HS-5 (cell line): ENCODE results near the gene ATP6V0C.
A peak's percentile ranks its signal among the peaks of the same experiment; 100 is the strongest.

Experiments
- DNase-seq: peaks from one replicate; pipeline ENCODE4 v3.0.0-alpha.2; 2012; ENCODE audit warnings: low read depth

ATP6V0C gene

GRCh38 chr16:2511996-2512734 is 1.6 kb upstream of the ATP6V0C start:
- no peak for DNase-seq

GRCh38 chr16:2512735-2513404 is 882 bp upstream of the ATP6V0C start:
- DNase-seq = no peak

- no peak for DNase-seq
Measured at GRCh38 chr16:2514333-2515179, 804 bp downstream of the ATP6V0C start.

DNA sequence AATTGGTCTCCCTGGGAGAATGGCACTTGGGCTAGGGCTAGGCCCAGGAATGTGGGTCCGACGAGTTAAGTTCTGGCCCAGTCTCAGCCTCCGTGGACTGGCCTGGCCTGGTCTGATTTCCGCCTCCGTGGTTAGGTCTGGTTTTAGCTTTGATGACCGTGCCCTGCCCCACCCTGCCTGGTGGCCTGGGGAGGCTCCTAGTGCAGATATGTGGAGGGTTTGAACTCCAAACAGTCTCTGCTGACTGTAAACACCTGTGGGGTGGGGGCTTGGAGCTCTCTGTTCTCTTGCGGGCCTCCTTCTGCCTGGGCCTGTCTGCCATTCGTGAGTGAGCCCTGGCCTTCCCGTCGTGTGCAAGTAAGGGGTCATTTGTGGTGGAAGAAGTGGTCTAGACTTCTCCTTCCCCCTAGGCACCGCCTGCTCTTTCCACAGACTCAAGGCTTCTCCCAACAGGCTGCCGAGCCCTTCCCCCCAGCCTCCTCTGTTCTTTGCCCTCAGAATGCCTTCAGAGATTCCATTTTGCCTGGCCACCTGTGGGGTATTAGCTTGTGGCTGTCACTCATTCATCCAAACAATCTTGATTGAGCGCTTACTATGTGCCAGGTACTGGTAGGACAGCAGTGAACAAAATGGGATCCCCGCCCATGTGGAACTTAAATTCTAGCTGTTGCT is 1.6 kb downstream of the ATP6V0C start:
- no peak for DNase-seq

GRCh38 chr16:2516391-2517240 is 2.9 kb downstream of the ATP6V0C start:
- no peak for DNase-seq

DNA sequence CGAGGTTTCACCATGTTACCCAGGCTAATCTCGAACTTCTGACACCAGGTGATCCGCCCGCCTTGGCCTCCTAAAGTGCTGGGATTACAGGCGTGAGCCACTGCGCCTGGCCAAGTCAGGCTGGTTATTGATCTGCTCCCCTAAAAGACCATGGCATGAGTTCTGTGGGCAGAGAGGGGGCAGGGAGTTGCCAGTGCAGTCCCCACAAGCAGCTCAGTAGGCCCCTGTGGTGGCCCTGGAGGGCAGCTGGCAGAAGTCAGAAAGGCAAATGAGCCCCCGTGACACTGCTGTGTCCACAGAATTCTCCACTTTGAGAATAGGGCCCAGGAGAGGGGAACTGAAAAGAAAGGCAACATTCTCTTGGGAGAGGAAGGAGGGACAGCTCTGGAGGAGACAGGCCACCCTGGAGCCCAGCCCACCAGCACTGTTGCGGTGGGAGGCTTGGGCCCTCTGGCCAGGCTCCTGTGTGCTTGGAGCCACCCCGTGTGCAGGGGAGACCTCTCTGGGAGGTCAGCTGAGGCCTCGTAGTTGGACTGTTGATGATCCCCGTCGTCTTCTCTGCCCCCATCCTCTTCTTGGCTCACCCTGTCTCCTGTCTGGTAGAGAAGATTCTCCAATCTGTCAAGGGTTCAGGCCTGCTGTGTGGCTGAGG is 4.3 kb downstream of the ATP6V0C start:
- no peak for DNase-seq

DNA sequence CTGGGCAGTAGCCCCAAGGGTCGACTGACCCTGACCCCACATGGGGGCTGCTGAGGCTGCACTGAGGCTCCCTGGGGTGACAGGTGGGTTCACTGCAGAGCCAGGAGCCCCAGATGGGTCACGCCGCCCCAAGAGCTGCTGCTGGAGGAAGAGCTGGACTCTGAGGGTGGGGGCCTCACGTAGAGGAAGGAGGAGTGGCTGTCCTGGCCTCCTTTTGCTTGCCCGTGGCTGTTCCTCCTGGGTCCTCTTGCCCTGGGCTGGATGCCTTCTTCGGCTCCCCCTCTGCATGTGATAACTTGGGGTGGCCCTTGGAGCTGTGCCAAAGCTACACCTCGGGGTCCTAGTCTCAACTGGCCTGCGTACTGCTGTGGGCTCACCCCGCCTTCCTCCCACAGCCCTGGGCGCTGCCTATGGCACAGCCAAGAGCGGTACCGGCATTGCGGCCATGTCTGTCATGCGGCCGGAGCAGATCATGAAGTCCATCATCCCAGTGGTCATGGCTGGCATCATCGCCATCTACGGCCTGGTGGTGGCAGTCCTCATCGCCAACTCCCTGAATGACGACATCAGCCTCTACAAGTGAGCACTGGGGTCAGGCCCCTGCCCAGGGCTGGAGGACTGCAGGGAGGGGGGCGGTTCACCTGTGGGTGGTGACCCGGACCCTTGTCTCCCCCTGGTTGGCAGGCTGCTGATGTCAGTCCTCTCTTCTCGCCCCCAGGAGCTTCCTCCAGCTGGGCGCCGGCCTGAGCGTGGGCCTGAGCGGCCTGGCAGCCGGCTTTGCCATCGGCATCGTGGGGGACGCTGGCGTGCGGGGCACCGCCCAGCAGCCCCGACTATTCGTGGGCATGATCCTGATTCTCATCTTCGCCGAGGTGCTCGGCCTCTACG is 5.3 kb downstream of the ATP6V0C start:
- DNase-seq = no peak

GRCh38 chr16:2519711-2520080 is 5.9 kb downstream of the ATP6V0C start:
- no peak for DNase-seq

GRCh38 chr16:2520097-2520783 is 6.5 kb downstream of the ATP6V0C start, which contains the start of gene AMDHD2:
Gene AMDHD2 (plus strand): TSS chr16:2520371. CDS start chr16:2520459, 88 bp downstream.
- peak; percentile 39 for DNase-seq

DNA sequence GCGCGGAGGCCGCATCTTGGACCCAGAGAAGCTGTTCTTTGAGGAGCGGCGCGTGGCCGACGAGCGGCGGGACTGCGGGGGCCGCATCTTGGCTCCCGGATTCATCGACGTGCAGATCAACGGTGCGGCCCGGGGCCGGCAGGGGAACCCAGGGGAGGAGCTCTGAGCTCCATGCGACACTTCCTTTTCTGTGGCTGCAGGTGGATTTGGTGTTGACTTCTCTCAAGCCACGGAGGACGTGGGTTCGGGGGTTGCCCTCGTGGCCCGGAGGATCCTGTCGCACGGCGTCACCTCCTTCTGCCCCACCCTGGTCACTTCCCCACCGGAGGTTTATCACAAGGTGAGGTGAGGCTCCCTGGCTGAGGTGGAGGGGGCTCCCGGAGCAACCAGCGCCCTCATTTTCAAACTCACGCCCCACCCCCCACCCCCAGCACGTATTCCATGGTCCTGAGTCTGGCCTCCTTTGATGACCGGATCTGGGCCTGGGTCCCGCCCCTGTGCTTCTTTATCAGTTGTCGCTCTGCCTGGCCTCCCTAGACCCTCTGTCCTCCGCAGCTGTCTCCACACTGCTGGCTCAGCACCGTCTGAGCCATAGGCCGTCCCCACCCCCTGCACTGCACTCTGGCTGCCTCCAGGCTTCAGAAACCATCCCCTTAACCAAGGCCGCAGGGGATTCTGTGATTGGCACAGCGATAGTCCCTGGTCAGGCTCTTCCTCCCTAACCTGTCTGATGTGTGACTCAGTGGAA is 7.2 kb downstream of the ATP6V0C start:
- DNase-seq = no peak

DNA sequence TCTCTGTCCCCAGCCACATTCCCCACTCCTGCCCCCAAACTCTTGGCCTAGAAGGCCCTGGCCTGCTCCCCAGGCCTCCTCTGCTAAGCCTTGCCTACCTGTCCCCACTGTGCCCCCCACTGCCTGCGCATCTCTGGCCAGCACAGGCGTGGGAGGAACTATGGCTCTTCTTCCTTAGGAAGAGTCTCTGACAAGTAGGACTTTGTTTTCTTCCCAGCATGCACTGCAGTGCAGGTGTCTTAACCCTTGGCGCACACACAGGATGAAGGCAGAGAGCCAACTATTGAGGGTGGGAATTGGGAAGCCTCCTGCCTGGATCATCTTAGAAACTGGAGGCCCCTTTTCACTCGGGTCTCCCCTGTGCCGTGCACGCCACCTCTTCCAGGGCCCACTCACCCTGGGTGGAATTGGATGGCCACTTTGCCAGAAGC is 10.1 kb downstream of the ATP6V0C start:
- no peak for DNase-seq

- no peak for DNase-seq
Measured at GRCh38 chr16:2524339-2524938, 10.7 kb downstream of the ATP6V0C start.

GRCh38 chr16:2526135-2526534 is 12.4 kb downstream of the ATP6V0C start:
- no peak for DNase-seq

GRCh38 chr16:2527071-2527783 is 13.5 kb downstream of the ATP6V0C start:
- DNase-seq = no peak

GRCh38 chr16:2527784-2528100 is 14.0 kb downstream of the ATP6V0C start:
- DNase-seq = no peak

GRCh38 chr16:2528161-2529060 is 14.7 kb downstream of the ATP6V0C start:
- no peak for DNase-seq
